GM19193 (cell line): Measurements from ENCODE around the gene BASP1.

Experiments
- POLR2A ChIP-seq: IDR thresholded peaks from 4 replicates; pipeline ENCODE4 v1.6.1; 2011; ENCODE audit not compliant: insufficient read depth, insufficient read length; ENCODE audit errors: extremely low read depth

Gene BASP1

GRCh38 chr5:17230191-17230590 is 12.8 kb downstream of the BASP1 start:
- TF ChIP-seq POLR2A, result no peak

GRCh38 chr5:17230808-17231525 is 13.5 kb downstream of the BASP1 start:
- TF ChIP-seq POLR2A, result no peak

- TF ChIP-seq POLR2A, result no peak
Measured at GRCh38 chr5:17232405-17232804, 15.0 kb downstream of the BASP1 start.

- no peak for TF ChIP-seq POLR2A
Measured at GRCh38 chr5:17233488-17233887, 16.1 kb downstream of the BASP1 start.

DNA sequence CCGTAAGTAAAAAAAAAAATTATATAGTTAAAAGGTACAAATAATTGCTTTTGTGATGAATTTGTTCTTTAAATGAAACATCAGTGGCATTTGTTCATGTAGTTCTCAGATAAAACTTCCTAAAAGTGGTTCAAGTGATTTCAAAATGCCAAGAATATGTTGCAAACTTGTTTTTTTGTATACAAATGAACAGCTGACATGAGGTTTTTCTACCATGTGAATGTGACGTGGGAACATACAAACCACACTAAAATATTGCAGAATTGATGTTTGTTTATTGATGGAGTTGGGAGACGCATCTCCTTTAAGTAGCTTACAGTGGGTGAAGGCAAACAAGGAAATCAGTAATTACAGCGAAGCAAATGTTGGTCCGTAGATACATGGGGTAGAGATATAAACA is 16.9 kb downstream of the BASP1 start:
- no peak for TF ChIP-seq POLR2A

GRCh38 chr5:17235731-17236330 is 18.4 kb downstream of the BASP1 start:
- TF ChIP-seq POLR2A, result no peak

DNA sequence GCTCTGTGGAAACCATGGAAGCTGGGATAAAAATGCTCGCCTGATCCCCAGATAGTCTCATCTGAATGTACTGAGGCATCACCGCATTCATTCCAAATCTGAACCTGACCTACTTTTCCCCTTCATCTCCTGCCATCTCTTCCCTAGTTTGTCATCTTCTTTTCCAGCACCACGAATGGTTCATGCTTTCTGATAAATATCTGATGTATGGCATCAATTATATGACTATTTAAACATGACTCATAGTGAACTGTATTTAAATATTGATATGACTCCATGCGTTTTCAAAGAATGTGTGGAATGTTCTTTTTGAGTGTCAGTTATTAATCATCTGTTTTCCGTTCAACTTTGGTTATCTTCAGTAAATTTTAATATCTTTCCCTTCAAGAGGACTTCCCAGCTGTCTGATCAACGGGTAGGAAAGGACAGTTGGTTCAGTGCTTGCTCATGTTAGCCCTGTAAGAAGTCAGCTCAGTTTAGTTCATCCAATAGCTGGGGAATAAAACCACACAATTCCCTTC is 21.1 kb downstream of the BASP1 start:
- TF ChIP-seq POLR2A, result no peak

DNA sequence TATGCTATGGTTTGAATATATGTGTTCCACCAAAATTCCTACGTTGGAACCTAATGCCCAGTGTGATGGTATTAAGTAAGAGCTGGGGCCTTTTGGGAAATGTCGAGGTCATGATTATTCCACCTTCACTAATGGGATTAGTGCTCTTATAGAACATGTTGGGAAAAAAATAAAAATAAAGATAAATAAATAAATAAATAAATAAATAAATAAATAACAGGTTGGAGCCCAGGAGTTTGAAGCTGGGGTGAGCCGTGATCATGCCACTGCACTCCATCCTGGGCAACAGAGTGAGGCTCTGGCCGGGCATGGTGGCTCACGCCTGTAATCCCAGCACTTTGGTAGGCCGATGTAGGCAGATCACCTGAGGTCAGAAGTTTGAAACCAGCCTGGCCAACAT is 22.5 kb downstream of the BASP1 start:
- TF ChIP-seq POLR2A, result no peak

DNA sequence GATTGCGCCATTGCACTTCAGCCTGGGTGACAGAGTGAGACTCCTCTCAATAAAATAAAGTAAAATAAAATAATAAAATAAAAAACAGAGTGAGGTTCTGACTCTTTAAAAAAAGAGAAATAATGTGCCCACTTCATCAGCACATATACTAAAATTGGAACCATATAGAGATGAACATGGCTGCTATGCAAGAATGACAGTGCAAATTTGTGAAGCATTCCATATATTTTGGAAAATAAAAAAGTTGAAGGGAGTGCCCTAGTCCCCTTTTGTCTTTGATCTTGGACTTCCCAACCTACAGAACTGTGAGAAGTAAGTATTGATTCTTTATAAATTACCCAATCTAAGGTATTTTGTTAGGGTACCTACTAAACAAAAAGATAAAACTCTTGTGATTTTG is 23.1 kb downstream of the BASP1 start:
- TF ChIP-seq POLR2A, result no peak

DNA sequence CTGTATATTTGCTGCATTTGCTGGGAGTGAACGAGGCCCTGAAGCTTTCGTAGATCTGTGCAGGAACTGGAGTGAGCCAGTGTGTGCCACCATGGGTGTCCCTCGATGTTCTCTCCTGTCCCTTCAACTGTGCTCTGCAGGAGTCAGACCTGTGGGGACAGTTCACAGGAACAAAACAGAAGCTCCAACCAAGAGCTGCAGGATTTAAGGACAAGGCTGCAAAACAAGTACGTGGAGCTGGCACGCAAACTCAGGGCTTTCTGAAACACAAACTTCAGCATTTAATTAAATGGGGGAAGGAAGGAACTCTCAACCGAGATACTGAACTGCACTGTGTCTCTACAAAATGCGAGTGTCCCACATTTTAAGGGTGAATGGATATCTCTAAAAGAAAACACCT is 24.2 kb downstream of the BASP1 start:
- no peak for TF ChIP-seq POLR2A

DNA sequence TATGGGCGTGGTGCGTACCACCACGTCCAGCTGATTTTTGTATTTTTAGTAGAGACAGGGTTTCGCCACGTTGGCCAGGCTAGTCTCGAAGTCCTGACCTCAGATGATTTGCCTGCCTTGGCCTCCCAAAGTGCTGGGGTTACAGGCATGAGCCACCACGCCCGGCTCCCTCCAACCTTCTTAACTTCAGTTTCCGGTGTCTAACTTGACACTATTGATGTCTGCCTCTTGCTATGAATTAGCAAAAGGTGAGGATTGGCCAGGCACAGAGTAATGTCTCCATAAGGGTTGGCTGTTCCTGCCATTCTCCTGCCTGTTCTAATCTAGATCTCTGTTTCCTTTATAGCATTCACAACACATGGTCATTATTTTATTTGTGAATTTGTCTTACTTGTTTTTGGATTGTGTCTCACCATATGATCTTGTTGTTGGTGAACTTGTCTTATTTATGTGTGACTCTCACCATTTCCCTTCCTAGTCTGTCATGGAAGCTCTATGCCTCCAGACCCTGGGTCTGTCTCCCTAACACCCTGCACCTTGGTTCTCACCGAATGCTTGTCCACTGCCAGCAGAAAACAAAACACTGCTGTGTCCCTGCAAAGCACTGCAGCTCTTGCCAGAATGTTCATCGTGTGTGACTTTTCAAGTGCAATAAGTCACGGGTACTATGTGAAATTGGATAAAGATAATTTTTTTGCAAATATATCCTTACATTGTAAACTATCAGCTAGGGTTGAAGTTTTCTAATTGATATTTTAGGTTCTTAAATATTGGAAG is 26.0 kb downstream of the BASP1 start:
- no peak for TF ChIP-seq POLR2A

DNA sequence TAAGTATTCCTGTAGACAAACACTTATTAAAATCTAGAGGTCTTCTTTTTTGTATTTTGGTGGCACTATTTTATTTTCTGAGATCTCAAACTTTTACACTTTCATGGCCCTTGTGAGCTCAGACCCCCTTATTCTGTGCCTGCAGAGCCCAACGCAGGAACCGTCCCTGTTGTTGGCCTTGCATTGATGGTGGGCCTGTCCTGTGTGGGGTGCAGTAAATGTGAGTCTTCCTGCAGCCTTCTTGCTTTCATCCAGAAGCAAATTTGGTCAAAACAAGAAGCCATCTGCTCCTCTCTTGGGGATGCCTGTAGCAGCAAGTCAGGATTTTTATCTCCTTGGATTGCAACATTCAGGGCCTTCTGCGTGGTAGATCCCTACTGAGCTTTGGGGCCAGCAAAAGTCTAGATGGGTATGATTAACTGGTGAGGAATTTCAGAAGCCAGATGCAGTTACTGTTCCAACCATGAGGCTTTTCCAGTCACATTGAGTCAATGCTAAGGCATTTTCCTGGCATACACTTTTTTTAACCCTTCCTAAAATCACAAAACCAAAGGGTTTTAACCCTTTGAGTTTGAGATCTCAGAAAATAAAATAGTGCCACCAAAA is 31.7 kb downstream of the BASP1 start:
- TF ChIP-seq POLR2A, result no peak

DNA sequence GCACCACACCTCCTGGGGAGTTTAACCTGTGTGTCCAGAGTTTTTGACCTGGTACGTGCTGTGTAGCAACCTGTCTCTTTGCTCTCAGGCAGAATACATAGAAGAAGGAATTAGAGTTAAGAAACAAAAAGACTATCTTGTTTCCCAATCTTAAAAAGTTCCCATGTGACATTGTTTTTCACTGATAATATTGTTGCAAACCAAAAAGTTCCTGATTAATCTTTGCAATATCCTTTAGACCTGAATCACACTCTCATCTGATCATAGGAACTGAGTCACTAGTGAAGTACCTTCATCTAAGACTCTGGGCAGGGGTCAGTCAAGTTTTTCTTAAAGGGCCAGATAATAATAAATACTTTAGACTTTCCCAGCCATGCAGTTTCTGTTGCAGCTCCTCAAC is 35.1 kb downstream of the BASP1 start:
- no peak for TF ChIP-seq POLR2A

DNA sequence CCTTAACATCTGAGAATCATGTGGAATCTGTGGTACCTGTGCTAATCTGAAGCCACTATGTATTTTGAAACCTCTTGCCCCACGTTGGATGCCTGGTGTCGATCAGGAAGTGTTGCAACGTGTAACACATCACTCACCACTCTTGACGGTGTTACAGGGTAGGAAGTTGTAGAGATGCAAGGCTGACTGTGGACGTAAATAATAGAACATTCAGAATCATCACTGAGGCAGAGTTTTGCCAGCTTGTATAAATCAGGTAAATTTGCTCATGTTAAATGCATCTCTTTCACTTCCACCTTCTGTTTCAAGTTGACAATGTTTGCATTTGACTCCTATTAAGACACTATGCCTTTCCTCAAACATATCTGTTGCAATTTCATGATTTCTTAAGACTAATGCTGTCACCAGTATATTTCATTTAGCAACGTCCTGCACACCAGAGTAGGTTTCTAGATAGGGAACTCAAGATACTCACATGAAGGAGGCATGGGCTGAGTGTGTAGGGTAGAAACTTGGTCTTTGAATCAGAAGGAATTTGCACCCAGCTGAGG is 38.1 kb downstream of the BASP1 start:
- TF ChIP-seq POLR2A, result no peak

DNA sequence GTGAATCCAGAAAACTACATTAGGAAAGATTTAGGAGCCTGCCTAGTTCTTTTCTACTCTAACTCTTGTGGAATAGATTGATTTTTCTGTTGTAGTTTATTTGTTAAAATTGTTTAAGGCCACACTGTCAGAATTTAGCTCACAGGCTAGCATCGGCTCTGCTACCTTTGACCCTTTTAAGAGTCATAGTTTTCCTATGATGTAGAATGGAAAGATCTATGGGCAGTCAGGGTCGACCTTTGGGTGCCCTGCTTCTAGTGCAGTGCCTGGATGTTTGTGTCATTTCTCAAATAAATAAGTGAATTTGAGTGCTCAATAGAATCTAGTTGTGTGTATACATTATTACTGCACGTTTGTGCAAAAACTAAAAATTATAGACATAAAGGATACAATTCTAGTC is 38.7 kb downstream of the BASP1 start:
- no peak for TF ChIP-seq POLR2A

GRCh38 chr5:17256839-17257238 is 39.4 kb downstream of the BASP1 start:
- no peak for TF ChIP-seq POLR2A

DNA sequence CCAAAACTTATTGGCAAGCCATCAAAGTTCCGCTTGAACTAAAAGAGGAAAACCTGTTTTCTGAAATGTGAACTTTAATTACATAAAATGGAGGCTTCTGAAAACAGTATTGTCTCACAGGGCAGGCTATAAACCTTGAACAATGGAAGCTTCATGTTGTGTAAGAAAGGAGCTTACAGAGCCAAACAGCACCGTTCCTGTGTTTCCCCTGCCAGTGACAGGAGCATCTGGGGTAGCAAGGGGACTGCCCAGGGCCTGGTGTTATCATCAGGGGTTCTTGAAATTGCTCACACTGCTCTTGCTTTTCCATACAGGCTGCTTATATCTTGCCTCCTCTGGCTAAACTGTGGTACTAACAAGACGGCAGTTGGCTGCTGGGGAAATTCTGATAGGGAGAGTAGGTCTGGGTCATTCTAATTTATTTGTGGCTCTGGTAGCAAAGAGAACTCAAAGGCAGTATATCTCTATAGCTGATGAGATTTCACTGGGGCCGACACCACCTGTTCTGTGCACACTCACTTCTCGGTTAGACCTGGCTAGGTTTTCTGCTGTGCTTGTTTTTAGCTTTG is 40.4 kb downstream of the BASP1 start:
- TF ChIP-seq POLR2A, result no peak
